BJ (cell line): Measurements from ENCODE around the gene SLC22A1. TPM values are rescaled to one million over a fixed set of nuclear protein-coding genes. Genes with fewer than 3 reads are reported as not detected.
"Not testable (repeated sequence)": the region's sequence is repeated elsewhere in the genome, so short reads cannot be mapped to it uniquely, and the experiment has no call there.

ENCODE experiments used
- CTCF ChIA-PET: fragments of 350-600 bp; formaldehyde crosslinking; extraction: SDS; loops from one replicate; lab custom pipeline; 2021; ENCODE audit warnings: antibody characterized with exemption, inconsistent platforms; lab: Yijun Ruan, JAX
- POLR2A ChIA-PET: fragments of 300-600 bp; sonication (Branson Sonifier 250); formaldehyde crosslinking; extraction: SDS; loops from one replicate; lab custom pipeline; 2021; ENCODE audit warnings: antibody characterized with exemption; lab: Charles Lee
- DNase-seq: peaks from one replicate; pipeline ENCODE4 v3.0.0-alpha.2; 2011; ENCODE audit warnings: low read depth
- H3K27me3 ChIP-seq: 2 replicates; pipeline ENCODE4 v1.6.0; 2011; ENCODE audit warnings: low read length; ENCODE audit not compliant: control insufficient read depth, insufficient read depth
- H3K36me3 ChIP-seq: 2 replicates; pipeline ENCODE4 v1.5.1; 2011; ENCODE audit warnings: low read length; ENCODE audit not compliant: control insufficient read depth, insufficient read depth
- H3K4me3 ChIP-seq: 2 replicates; pipeline ENCODE4 v1.5.1; 2011; ENCODE audit warnings: low read depth, mild to moderate bottlenecking, control low read depth, low read length
- polyA plus RNA-seq: library from polyadenylated mRNA; depleted of rRNA; stranded (reverse); fragments of >200 nt; gene quantifications from 2 replicates; pipeline ENCODE4 v1.2.3, GENCODE V29; 2011
- TF ChIP-seq, protein P1 (sequence below): IDR thresholded peaks from 2 replicates; pipeline ENCODE4 v1.5.1; 2011; ENCODE audit warnings: low read depth, mild to moderate bottlenecking, control low read depth, inconsistent platforms, low read length, moderate library complexity; ENCODE audit not compliant: insufficient read depth

The SLC22A1 gene
- polyA plus RNA-seq, 1 experiment = 0.11 TPM

DNA sequence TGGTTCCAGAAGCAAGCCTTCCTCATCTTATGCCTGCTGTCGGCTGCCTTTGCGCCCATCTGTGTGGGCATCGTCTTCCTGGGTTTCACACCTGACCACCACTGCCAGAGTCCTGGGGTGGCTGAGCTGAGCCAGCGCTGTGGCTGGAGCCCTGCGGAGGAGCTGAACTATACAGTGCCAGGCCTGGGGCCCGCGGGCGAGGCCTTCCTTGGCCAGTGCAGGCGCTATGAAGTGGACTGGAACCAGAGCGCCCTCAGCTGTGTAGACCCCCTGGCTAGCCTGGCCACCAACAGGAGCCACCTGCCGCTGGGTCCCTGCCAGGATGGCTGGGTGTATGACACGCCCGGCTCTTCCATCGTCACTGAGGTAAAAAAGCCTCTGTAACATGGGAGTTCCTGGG, 366 bp downstream of the SLC22A1 start:
- Histone ChIP-seq H3K27me3 (no peaks in the 10 kb centered on the region), H3K36me3 (no peaks in the 10 kb centered on the region; the same call in 1 of the 2 replicates), H3K4me3 (no peak overlapping the region)
- DNase-seq = no peak
- POLR2A ChIA-PET = no interaction called here
- TF ChIP-seq, protein P1, sequence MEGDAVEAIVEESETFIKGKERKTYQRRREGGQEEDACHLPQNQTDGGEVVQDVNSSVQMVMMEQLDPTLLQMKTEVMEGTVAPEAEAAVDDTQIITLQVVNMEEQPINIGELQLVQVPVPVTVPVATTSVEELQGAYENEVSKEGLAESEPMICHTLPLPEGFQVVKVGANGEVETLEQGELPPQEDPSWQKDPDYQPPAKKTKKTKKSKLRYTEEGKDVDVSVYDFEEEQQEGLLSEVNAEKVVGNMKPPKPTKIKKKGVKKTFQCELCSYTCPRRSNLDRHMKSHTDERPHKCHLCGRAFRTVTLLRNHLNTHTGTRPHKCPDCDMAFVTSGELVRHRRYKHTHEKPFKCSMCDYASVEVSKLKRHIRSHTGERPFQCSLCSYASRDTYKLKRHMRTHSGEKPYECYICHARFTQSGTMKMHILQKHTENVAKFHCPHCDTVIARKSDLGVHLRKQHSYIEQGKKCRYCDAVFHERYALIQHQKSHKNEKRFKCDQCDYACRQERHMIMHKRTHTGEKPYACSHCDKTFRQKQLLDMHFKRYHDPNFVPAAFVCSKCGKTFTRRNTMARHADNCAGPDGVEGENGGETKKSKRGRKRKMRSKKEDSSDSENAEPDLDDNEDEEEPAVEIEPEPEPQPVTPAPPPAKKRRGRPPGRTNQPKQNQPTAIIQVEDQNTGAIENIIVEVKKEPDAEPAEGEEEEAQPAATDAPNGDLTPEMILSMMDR = no peak
- CTCF ChIA-PET = no interaction called here

- no peaks in the 10 kb centered on the region for H3K27me3 ChIP-seq
- H3K36me3 ChIP-seq = no peaks in the 10 kb centered on the region; the same call in 1 of the 2 replicates
- no peak overlapping the region for H3K4me3 ChIP-seq
- POLR2A ChIA-PET = no interaction called here
- DNase-seq = no peak
- CTCF ChIA-PET = no interaction called here
- TF ChIP-seq, protein P1 = no peak
These were observed 1.1 kb downstream of the SLC22A1 start for GRCh38 chr6:160122744-160123143.

- no peak for DNase-seq
- no peaks in the 10 kb centered on the region; the same call in 1 of the 2 replicates for H3K36me3 ChIP-seq
- TF ChIP-seq, protein P1 = no peak
- POLR2A ChIA-PET = no interaction called here
- H3K4me3 ChIP-seq = no peak overlapping the region
- CTCF ChIA-PET = no interaction called here
- H3K27me3 ChIP-seq = no peaks in the 10 kb centered on the region
These were observed 2.4 kb downstream of the SLC22A1 start for GRCh38 chr6:160124007-160124406.

DNA sequence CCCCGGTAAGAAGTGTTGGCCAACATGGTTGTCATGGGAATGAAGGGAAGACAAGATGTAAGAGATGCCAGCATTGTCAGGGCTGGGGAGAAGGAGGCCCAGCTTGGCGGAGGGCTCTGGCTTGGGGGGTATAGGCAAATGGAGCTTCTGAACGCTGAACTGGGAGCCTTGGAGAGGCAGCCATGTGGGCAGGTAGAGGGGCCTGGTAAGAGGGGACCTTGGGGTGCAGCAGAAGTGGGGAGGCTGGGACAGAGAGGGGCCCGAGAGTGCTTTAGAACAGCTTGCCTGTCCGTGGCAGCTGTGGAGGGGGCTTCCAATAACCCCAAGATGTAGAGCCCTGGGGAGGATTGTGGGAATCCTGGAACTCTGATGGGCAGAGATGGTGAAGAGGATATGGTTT, 3.0 kb downstream of the SLC22A1 start:
- DNase-seq = no peak
- ChIA-PET POLR2A (no interaction called here), CTCF (no interaction called here)
- Histone ChIP-seq H3K36me3 (no peaks in the 10 kb centered on the region; the same call in 1 of the 2 replicates), H3K4me3 (no peak overlapping the region), H3K27me3 (no peaks in the 10 kb centered on the region)
- TF ChIP-seq, protein P1 = no peak

GRCh38 chr6:160125105-160125504, 3.5 kb downstream of the SLC22A1 start:
- POLR2A ChIA-PET, H3K4me3 ChIP-seq, H3K27me3 ChIP-seq, DNase-seq, H3K36me3 ChIP-seq, CTCF ChIA-PET: not testable (repeated sequence)
